Activated T-helper 17 cell treated with anti-CD3 and anti-CD28 coated beads, Interleukin-2, amount 50 U/mL, for 72 hours (primary cell): ENCODE data around the gene RNF121. TPM values are rescaled to one million over a fixed set of nuclear protein-coding genes. Genes with fewer than 3 reads are reported as not detected.
A peak's percentile ranks its signal among the peaks of the same experiment; 100 is the strongest.

Experiments
- ATAC-seq: fragments of 150-1000 bp; cut with Tn5 transposase; replicated peaks from 2 replicates; pipeline ENCODE4 v1.10.0; 2021; ENCODE audit warnings: mild to moderate bottlenecking, moderate library complexity
- H3K27ac Mint-ChIP-seq: one replicate; pipeline ENCODE4 v1.8.0; 2022; ENCODE audit warnings: mixed read lengths
- H3K27me3 Mint-ChIP-seq: one replicate; pipeline ENCODE4 v1.8.0; 2022; ENCODE audit warnings: mixed read lengths
- H3K36me3 Mint-ChIP-seq: one replicate; pipeline ENCODE4 v1.8.0; 2022; ENCODE audit warnings: low read depth, mild to moderate bottlenecking, mixed read lengths
- H3K4me1 Mint-ChIP-seq: one replicate; pipeline ENCODE4 v1.8.0; 2022; ENCODE audit warnings: mixed read lengths
- H3K4me3 Mint-ChIP-seq: one replicate; pipeline ENCODE4 v1.8.0; 2022; ENCODE audit warnings: mild to moderate bottlenecking, mixed read lengths
- H3K9me3 Mint-ChIP-seq: one replicate; pipeline ENCODE4 v1.8.0; 2022; ENCODE audit warnings: mixed read lengths
- total RNA-seq, 2 donors: library from RNA; stranded (reverse); gene quantifications; one replicate each; pipeline ENCODE4 v1.2.3, GENCODE V29; 2022

The RNF121 gene
- total RNA-seq, 2 donors from 2014 or later = 45.8 to 55.5 TPM

DNA sequence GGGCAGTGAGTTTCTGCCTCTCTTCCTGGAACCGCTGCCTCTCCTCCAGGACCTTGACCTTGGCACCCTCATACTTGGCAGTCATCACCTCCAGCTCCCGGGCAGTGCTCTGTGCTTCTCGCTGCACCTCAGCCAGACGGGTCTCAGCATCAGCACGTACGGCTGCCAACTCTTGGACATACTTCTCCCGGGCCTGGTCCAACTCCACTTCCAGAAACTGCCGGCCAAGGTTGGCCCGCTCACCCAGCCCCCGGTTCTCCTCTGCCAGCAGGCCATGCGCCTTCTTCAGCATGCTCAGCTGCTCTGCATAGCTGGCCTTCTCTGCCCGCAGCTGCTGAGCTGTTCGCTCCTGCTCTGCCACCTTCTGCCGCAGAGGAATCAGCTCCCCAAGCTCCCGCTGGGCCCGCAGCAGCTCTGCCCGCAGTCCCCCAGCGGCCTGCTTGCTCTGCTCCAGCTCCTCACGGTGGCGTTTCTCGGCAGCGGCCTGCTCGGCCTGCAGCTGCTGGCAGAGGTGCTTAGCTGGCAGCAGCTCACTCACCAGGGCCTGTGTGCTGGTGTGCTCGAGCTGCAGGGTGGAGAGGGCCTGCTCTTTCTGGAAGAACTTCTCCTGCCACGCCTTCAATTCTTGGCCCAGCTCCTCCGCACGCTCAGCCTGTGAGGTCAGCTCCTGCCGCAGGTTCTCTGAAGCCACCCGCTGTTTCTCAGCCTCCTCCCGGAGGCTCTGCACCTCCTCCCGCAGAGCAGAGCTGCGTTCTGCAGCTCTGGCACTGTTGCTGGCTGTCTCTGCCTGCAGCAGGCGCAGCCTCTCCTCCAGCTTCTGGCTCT is 84.3 kb downstream of the RNF121 start:
- Mint-ChIP-seq H3K4me3 (no peak overlapping the region), H3K27me3 (no peaks in the 10 kb centered on the region), H3K9me3 (no peaks in the 10 kb centered on the region), H3K36me3 (peaks cover 100% of the 10 kb centered on the region), H3K4me1 (peaks cover 12% of the 10 kb centered on the region), H3K27ac (peak overlapping the region; percentile 73)
- ATAC-seq = no peak

DNA sequence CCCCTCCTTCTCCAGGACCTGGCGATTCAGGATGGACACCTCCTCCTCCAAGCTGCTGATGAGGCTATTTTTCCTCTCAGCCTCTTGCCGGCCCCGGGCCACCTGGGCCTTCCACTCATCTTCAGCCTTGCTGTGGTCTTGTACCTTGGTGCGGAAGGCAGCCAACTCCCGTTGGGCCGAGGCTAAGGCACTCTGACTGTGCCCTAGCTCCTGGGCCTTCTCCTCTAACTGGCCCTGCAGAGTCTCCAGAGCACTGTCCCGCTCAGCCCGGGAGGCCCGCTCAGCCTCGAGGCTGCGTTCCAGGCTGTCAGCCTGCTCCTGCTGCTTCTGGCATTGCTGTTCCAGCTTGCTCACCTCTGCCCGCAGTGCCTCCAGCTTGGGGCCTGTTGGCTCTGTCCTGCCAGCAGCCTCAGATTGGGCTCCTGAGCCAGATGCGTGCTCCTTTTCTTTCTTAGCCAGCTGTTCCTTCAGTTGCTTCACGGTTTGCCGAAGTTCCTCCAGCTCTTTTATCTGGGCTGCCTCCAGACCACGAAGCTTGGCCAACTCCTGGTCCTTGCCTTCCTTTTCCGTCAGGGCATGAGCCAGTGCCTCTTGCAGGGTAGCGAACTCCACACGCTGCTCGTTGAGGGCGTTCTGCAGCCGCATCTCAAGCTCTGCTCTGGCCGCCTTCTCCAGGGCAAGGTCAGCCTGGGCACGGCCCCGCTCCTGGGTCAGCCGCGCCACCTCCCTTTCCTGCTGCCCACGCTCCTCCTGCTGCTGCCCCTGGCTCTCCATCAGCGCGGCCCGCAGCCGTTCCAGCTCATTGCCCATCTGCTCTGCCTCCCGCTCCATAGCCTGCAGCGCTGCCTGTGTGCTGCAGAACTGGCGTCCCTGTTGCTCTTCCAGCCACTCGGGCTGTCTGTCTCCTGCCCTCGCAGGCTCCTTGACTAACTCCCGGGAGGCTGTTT is 85.2 kb downstream of the RNF121 start:
- H3K27ac Mint-ChIP-seq = peak overlapping the region; percentile 84

DNA sequence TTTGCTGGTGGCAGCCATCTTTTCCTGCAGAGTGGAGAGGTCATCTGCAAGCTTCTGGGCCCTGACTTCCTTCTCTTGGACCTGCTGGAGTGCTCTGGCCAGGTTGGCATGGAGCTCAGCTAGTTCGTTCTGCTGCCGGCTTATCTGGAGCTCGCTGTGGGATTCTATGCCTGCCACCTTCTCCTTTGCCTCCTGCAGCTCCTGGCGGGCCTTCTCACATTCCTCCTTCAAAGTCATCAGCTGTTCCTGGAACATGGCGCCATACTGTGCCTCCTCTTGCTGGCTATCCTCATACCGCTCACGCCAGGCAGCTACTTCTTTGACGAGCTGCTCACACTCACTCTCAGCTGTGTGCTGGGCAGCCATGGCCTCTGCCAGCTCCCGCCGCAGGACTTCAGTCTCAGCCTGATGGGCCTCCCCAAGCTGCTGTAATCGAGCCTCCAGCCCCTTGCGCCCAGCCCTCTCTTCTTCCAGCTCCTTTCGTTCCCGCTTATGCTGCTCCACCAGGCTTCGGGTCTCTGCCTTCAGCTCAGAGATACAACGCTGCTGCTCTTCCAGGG is 86.0 kb downstream of the RNF121 start:
- H3K9me3 Mint-ChIP-seq = no peaks in the 10 kb centered on the region
- peaks cover 100% of the 10 kb centered on the region for H3K36me3 Mint-ChIP-seq
- H3K4me1 Mint-ChIP-seq = peaks cover 12% of the 10 kb centered on the region
- peak overlapping the region; percentile 84 for H3K27ac Mint-ChIP-seq
- no peaks in the 10 kb centered on the region for H3K27me3 Mint-ChIP-seq
- ATAC-seq = no peak
- H3K4me3 Mint-ChIP-seq = no peak overlapping the region

More for the DNA sequence above, 85.2 kb downstream of the RNF121 start:
- H3K27me3 Mint-ChIP-seq = no peaks in the 10 kb centered on the region
- peaks cover 12% of the 10 kb centered on the region for H3K4me1 Mint-ChIP-seq
- no peak for ATAC-seq
- H3K4me3 Mint-ChIP-seq = no peak overlapping the region
- H3K36me3 Mint-ChIP-seq = peaks cover 100% of the 10 kb centered on the region
- no peaks in the 10 kb centered on the region for H3K9me3 Mint-ChIP-seq

GRCh38 chr11:72015511-72016061 is 86.7 kb downstream of the RNF121 start:
- no peaks in the 10 kb centered on the region for H3K27me3 Mint-ChIP-seq
- no peak for ATAC-seq
- H3K4me3 Mint-ChIP-seq = no peak overlapping the region
- H3K9me3 Mint-ChIP-seq = no peaks in the 10 kb centered on the region
- peaks cover 12% of the 10 kb centered on the region for H3K4me1 Mint-ChIP-seq
- H3K27ac Mint-ChIP-seq = peak overlapping the region; percentile 84
- peaks cover 100% of the 10 kb centered on the region for H3K36me3 Mint-ChIP-seq

DNA sequence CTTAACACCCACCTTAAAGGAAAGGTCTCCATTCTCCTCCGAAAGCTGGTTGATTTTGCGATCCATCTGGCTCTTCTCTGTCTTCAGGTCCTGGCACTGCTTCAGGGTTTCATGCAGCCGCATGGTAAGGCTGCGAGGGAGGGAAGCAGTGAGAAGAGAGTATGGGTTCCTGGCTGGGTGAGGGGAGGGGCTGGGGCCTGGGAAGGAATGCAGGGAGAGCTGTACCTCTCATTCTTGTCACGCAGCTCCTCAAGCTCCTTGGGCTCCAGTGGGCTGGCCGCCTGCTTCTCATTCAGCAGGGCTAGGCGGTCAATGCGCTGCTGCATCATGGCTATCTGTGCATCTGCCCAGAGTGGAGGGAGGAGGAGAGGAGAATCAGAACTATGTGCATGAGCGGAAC is 89.3 kb downstream of the RNF121 start:
- Mint-ChIP-seq H3K4me1 (peaks cover 12% of the 10 kb centered on the region), H3K9me3 (no peaks in the 10 kb centered on the region), H3K4me3 (no peak overlapping the region), H3K36me3 (peaks cover 100% of the 10 kb centered on the region), H3K27ac (no peak overlapping the region), H3K27me3 (no peaks in the 10 kb centered on the region)
- ATAC-seq = no peak

GRCh38 chr11:72023335-72023734 is 94.5 kb downstream of the RNF121 start:
- Mint-ChIP-seq H3K27me3 (no peaks in the 10 kb centered on the region), H3K27ac (peak overlapping the region; percentile 61), H3K4me1 (peaks cover 7% of the 10 kb centered on the region), H3K9me3 (no peaks in the 10 kb centered on the region), H3K4me3 (no peak overlapping the region), H3K36me3 (peaks cover 100% of the 10 kb centered on the region)
- no peak for ATAC-seq

DNA sequence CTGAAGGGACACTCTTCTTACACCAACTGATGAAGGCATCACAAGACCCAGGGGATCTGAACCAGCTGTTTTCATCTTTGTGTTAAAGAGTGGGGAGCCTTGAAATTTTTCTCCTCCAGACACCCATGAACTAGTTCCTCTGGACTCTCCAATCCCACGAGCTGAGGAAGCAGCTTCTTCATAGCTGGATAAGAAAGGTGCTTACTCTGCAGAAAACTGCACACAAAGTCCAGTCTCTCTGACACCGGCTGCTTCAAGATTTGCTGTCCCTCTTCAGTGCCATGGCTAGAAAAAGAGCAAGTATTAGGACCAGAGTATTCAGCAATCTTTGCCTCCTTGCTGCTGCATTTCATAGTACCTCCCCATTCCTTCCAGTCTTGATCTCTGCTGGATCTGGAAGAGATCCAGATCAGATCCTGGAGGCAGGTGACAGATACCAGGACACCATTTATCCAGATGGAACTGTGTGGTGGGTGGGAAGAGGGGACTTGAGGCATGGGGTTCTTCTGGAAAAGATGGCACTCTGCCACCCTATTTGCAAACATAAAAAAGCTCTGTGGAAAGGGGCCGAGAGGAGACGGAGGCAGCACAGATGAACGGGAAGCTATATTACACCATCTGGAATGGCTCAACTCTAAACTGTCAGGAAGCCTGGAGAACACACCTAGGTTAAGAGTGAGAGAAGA is 95.4 kb downstream of the RNF121 start:
- Mint-ChIP-seq H3K4me3 (no peak overlapping the region), H3K4me1 (peaks cover 7% of the 10 kb centered on the region), H3K27ac (no peak overlapping the region), H3K36me3 (peaks cover 100% of the 10 kb centered on the region), H3K27me3 (no peaks in the 10 kb centered on the region), H3K9me3 (no peaks in the 10 kb centered on the region)
- no peak for ATAC-seq

- H3K4me3 Mint-ChIP-seq = no peak overlapping the region
- peaks cover 7% of the 10 kb centered on the region for H3K4me1 Mint-ChIP-seq
- H3K27me3 Mint-ChIP-seq = no peaks in the 10 kb centered on the region
- H3K36me3 Mint-ChIP-seq = peaks cover 99% of the 10 kb centered on the region
- ATAC-seq = no peak
- H3K9me3 Mint-ChIP-seq = no peaks in the 10 kb centered on the region
- H3K27ac Mint-ChIP-seq = peak overlapping the region; percentile 43
Measured at GRCh38 chr11:72026090-72026489, 97.2 kb downstream of the RNF121 start.

DNA sequence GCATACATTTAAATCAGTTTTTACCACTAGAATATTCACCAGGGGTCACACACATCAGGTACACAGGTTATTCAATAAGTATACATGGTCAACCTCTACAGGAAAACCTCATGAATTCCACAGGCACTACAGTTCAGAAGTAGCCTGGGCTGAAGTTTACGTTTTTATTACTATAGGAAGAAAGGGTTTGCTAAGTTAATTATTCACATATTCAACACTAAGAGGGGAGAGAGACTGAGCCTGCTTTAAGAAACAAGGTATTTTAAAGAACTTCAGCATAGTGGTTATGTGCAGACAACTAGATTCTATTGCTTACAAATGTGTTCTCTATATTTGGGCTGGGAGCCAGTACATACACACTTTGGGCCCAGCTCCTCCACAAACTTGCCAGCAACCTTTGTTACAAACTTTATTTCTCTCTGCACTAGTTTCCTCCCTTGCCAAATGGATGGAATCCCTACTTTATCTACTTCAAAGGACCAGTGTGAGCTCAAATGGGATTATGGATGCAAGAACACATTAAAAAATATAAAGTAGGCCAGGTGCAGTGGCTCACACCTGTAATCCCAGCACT is 101.7 kb downstream of the RNF121 start:
- ATAC-seq = no peak
- Mint-ChIP-seq H3K36me3 (peaks cover 97% of the 10 kb centered on the region), H3K27ac (peak overlapping the region; percentile 66), H3K9me3 (no peaks in the 10 kb centered on the region), H3K4me1 (peaks cover 8% of the 10 kb centered on the region), H3K4me3 (no peak overlapping the region), H3K27me3 (no peaks in the 10 kb centered on the region)

- Mint-ChIP-seq H3K4me1 (peaks cover 14% of the 10 kb centered on the region), H3K36me3 (peaks cover 54% of the 10 kb centered on the region), H3K27me3 (no peaks in the 10 kb centered on the region), H3K27ac (peak overlapping the region; percentile 77), H3K9me3 (no peaks in the 10 kb centered on the region), H3K4me3 (peak overlapping the region; percentile 53)
- no peak for ATAC-seq
Measured at GRCh38 chr11:72036687-72037086, 107.8 kb downstream of the RNF121 start.

DNA sequence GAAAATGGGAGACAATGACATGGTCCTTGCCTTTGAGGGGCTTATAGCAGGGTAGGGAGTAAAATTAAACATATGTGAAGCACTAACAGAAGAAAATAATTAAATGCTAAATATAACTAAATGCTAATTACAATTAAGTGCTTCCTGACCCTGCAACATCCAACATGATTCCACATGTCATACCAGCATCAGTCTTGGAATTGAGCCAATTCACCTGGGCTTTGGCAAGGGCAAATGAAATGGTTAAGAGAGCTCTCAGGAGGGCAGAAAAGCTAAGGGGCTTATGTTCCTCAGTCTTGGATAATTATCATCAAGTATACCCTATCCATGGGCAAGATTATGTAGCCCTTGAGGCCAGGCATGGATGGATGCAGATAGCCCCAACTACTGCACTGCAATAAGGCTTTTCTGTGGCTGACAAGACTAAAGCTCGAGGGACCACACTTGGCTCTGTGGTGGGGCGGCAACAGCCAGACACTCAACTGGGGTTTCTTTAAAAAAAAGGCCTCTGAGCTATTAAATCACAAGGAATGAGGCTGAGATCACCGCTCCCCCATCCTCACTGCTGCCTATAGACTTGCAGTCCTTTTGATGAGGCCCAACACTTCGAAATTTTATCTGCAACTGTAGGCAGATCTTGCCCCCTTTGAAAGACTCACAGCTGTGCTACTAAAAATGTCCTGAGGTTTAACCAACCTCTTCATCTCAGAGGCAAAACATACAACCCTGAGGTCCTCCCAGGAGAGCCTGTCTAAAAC is 108.9 kb downstream of the RNF121 start:
- Mint-ChIP-seq H3K36me3 (peaks cover 54% of the 10 kb centered on the region), H3K27ac (no peak overlapping the region), H3K9me3 (no peaks in the 10 kb centered on the region), H3K4me1 (peaks cover 24% of the 10 kb centered on the region), H3K27me3 (no peaks in the 10 kb centered on the region), H3K4me3 (peak overlapping the region; percentile 53)
- ATAC-seq = no peak

DNA sequence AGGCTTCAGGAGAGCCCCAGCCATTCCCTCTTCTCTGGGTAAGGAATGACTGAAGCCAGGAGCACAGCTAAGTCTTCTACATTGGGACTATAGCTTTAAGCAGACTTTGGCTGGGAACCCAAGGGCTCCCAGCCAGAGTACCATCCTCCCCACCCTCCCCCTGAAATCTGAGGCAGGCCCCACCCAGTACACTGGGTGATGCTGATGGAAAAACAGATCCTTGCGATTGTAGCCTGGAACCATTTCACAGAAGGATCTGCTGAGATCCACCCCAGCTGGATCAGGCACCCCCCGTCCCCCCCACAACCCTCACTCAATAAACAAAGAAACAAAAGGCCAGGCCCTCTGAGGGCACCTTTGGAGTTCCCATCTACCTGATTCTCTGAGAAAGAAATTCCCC is 109.6 kb downstream of the RNF121 start:
- no peaks in the 10 kb centered on the region for H3K27me3 Mint-ChIP-seq
- no peak for ATAC-seq
- no peak overlapping the region for H3K4me3 Mint-ChIP-seq
- no peak overlapping the region for H3K27ac Mint-ChIP-seq
- peaks cover 27% of the 10 kb centered on the region for H3K4me1 Mint-ChIP-seq
- no peaks in the 10 kb centered on the region for H3K9me3 Mint-ChIP-seq
- H3K36me3 Mint-ChIP-seq = peaks cover 46% of the 10 kb centered on the region
